GM18526 (cell line): ENCODE measurements around the gene ZNF609.

Experiments used
- POLR2A ChIP-seq: IDR thresholded peaks from 3 replicates; pipeline ENCODE4 v1.6.1; 2011; ENCODE audit not compliant: insufficient read length; ENCODE audit errors: extremely low read depth

The ZNF609 gene

DNA sequence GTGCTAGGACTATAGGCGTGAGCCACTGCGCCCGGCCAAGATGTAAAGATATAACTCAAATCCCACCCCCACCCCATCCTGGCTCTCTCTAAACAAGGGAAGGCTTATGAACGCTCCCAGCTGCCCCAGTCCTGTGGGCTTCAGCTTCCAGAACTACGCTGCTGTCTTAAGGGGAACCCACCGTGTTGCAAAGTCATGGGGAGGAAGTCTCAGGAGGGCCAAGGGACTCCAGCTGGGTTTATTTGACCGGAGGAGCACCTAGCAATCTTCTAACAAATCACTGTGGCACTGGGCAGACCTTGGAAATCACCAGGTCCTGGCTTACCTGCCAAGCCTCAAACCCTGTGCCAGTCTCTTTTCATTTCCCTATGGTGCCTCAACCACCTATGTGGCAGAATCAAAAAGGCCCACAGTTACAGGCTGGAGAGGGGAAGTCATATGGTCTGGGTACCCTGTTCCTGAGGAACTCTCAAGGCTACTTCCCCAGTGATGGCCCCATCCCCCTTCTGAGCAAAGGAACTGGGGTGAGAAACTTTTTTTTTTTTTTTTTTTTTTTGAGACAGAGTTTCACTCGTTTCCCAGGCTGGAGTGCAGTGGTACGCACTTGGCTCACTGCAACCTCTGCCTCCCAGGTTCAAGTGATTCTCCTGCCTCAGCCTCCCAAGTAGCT lies 231.7 kb downstream of the ZNF609 start:
- TF ChIP-seq POLR2A: no peak

DNA sequence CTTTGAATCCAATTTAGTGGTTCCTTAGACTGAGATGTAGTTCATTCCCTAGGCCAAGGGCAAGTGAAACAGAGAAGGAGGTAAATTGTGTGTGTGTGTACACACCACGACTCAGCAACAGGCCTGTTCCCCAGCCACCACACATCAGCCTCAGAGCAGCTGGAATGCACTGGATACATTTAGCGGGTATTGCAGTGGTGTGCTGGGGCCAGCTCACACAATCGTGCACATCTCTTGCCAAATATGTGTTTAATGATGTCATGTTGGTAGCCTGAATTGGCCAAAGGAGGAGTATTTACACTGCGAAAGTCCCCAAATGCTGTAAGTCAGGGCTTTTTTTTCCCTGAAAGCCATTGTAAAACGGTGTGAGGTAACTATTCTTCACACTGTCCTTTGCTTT lies 232.8 kb downstream of the ZNF609 start:
- no peak for TF ChIP-seq POLR2A

DNA sequence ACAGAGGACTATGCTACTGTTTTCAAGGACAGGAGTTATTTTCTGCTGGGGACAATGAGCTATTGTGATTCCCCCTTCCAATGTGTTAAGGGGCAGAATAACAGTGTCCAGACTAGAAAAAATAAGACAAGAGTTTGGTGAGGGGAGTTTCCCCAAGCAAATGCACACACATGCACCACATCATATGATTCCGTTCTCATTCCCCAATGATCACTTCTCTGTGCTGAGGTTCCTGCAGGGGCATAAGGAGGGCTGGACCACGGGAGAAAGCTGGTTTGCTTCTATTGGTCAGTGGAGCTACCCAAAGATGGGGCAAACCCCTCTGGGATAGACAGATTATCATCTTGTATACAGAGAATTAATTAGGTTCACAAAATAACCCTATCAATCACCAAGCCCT lies 234.4 kb downstream of the ZNF609 start:
- TF ChIP-seq POLR2A: no peak

- no peak for TF ChIP-seq POLR2A
Observed at GRCh38 chr15:64695561-64695992, 235.2 kb downstream of the ZNF609 start.

GRCh38 chr15:64696481-64696880 lies 236.1 kb downstream of the ZNF609 start:
- TF ChIP-seq POLR2A: no peak

GRCh38 chr15:64697911-64698369 lies 237.6 kb downstream of the ZNF609 start:
- TF ChIP-seq POLR2A: no peak

GRCh38 chr15:64698823-64699222 lies 238.4 kb downstream of the ZNF609 start:
- no peak for TF ChIP-seq POLR2A

GRCh38 chr15:64699751-64700388 lies 239.5 kb downstream of the ZNF609 start:
- no peak for TF ChIP-seq POLR2A

DNA sequence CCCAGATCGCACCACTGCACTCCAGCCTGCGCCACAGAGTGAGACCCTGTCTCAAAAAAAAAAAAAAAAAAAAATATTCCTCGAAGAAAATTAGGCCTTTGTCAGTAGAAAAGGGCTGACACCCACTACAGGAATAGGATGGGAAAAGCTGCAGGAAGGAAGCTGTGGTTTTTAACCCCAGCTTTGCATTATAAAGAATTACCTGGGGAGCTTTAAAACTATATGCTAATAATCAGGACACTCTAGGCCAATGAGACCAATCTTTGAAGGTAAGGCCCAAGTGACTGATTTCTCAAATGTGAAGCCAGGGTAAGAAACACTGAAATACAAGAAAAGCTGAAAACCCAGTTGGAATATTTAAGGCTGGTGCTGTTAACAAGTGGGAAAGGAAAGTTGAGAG lies 240.7 kb downstream of the ZNF609 start:
- TF ChIP-seq POLR2A: no peak

DNA sequence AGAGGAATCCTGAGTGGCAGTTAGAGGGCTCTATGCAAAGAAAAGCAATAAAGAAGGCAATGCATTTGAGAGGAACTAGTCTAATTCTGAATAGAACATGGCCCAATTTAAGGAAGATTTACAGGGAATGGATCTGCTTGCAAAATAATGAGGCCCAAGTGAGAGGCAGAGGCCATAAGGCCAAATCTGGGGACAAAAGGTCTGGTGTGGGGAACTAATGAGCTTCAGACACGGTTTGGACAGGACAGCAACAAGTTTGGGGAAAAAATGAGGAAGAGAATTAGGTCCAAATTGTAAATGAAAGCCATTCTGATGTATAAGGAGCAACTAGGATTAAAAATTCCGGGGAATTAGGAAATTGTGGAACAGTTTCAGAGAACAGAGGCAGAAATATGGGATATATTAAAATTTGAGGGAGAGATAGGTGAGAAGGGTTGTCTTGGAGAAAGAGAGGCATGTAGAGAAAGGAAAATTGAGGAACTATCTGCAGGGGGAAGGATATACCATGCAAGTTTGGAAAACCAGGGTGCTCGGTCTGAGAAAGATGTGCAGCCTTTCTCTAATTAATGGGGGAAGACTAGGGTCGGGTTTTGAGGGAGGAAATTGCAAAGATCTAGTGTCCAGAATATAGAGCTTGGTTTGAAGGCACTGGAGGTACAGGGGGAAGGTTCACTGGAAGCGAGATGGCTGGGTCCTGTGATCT lies 241.3 kb downstream of the ZNF609 start:
- TF ChIP-seq POLR2A: no peak

DNA sequence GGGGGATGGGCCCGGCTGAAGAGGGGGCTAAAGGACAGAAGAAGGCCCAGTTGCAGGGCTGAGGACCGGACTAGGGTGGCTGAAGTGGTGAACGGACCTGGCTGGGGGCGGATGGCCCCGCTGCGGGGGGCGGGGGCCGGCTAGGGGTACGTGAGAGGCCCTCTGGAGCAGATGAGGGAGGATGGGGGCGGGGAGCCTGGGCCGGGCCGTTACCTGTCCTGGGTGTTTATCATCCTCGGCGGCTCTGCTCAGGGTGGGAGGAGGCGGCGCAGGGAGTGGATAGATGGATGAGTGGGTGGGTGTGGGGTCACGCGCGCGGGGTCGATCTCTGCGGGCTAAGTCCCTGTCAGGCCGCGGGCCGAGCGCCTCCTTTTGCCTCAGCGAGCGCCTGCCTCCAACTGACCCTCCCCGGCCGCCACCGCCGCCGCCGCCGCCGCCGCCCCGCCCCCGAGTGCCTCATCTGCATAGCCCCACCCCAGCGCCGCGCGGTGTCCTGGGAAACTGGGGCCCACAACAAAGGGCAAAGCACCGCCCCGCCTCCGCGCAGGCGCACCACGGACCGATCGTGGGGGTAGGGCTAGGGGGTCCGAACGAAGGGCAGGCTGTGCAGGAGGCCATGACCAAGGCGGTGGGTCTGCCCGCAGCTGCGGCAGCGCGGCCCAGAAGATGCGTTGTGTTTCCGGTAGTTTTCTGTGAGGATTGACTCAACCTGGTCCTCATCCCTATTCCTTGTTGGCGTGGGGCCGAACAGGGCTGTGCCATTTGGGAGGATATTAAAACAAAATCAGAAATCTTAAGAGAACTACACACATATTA lies 242.6 kb downstream of the ZNF609 start:
- TF ChIP-seq POLR2A: peak; percentile 90

DNA sequence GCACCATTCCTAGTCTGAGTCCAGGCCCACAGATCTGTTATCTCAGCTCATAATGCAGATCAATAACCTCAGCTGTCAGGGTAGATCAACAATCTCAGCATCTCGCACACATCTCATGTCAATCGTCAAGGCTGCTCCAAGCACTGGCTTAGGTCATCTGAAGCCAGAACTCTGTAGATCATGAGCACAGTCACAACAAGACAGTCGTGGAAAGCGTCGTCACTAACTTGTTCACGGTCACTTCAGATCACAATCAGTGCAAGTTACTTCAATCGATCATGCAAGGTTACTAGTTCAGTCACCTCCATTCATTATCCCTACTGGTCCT lies 243.2 kb downstream of the ZNF609 start:
- no peak for TF ChIP-seq POLR2A

- no peak for TF ChIP-seq POLR2A
Observed at GRCh38 chr15:64705006-64705405, 244.6 kb downstream of the ZNF609 start.

DNA sequence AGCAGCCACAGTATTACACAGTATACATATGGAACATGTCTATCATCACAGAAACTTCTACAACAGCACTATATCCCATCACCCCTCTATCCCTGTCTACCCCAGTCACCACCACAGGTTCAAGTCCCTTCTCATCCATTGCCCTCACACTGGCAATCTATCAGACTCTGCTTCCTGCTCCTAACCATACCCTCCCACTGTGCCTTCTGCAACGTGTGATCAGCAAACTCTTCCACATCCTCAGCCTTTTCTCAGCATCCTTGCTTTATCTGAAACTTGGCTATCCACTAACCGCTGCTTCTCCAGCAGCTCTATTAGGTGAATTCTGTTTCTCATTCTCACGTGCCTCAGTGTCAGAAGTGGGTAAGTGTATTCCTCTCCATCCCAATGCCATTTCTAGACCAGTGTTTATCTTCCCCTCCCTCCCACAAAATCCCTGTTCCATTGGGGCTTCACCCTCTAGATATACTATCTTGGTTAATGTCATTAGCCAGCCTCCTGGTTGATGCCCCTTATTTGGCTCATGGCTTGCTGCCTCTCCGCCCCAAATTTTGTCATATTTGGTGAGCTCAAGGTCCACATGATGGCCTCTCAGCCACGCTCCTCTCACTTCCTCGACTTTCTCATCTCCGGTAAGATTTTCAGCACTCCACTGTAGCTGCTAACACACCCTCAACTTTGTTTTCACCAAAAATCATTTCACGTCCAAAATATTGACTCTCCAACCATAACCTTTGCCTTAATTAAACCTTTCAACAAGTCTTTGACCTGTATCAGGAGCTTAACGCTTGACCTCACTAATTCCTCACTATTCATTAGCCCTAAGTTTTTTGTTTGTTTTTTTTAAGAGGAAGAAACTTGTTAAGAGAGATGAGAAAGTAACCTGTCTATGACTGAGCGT lies 245.9 kb downstream of the ZNF609 start:
- TF ChIP-seq POLR2A: no peak
